Measurements from ENCODE around the gene MCU.
"Not testable (repeated sequence)": the region's sequence is repeated elsewhere in the genome, so short reads cannot be mapped to it uniquely, and the experiment has no call there.

DNA sequence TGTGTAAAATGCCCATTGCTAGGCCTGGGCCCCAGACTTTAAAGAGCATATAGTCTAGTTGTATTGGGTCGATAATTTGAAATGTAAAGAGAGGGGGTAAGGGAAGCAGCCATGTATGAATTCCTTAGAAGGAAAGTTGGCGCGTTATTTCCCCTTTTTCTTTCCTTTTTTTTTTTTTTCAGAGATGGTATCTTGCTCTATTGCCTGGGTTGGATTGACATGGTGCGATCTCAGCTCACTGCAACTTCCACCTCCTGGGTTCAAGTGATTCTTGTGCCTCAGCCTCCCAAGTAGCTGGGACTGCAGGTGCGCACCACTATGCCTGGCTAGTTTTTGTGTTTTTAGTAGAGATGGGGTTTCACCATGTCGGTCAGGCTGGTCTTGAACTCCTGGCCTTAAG lies 45.4 kb downstream of the MCU start:
- TF ChIP-seq, protein P1, sequence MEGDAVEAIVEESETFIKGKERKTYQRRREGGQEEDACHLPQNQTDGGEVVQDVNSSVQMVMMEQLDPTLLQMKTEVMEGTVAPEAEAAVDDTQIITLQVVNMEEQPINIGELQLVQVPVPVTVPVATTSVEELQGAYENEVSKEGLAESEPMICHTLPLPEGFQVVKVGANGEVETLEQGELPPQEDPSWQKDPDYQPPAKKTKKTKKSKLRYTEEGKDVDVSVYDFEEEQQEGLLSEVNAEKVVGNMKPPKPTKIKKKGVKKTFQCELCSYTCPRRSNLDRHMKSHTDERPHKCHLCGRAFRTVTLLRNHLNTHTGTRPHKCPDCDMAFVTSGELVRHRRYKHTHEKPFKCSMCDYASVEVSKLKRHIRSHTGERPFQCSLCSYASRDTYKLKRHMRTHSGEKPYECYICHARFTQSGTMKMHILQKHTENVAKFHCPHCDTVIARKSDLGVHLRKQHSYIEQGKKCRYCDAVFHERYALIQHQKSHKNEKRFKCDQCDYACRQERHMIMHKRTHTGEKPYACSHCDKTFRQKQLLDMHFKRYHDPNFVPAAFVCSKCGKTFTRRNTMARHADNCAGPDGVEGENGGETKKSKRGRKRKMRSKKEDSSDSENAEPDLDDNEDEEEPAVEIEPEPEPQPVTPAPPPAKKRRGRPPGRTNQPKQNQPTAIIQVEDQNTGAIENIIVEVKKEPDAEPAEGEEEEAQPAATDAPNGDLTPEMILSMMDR (conservative IDR thresholded peaks at IDR 0.05; ENCODE audit: low read length), result not testable (repeated sequence)
- TF ChIP-seq EZH2phosphoT487 (IDR thresholded peaks at IDR 0.05; ENCODE audit: borderline replicate concordance, low read depth, low read length), result not testable (repeated sequence)
